K562 (cell line): ENCODE measurements around the gene UTP11. TPM values are rescaled to one million over a fixed set of nuclear protein-coding genes. Genes with fewer than 3 reads are reported as not detected.

Source experiments
- ATAC-seq: fragments of 200-7000 bp; cut with Tn5 transposase; 3 replicates; pipeline ENCODE4 v1.9.1; 2020; ENCODE audit warnings: moderate library complexity
- BruUV-seq: library from RNA; stranded (reverse); fragments of 400-500 nt; replicated peaks from 2 replicates; lab custom pipeline; 2021; lab: Mats Ljungman, UMichigan
- CTCF ChIA-PET: fragments of 300-600 bp; formaldehyde crosslinking; extraction: SDS; loops from one replicate; lab custom pipeline; 2021; ENCODE audit warnings: low intra/inter-chr PET ratio; lab: Yijun Ruan, JAX
- POLR2A ChIA-PET: fragments of 300-600, 350-650 bp; sonication (Branson Sonifier 250); formaldehyde crosslinking; extraction: SDS; loops from one replicate; lab custom pipeline; 2021; ENCODE audit warnings: antibody characterized with exemption, inconsistent platforms; lab: Yijun Ruan, JAX
- DNase-seq, 4 experiments: peaks; one replicate each; pipeline versions ENCODE4 v3.0.0 to v3.0.0-alpha.2; 2011 to 2018; ENCODE audit warnings: low spot score in 3 of 4, mixed read lengths in 3 of 4; ENCODE audit errors: extremely low read depth in 1 of 4
- FAIRE-seq: peaks from 2 replicates; lab custom pipeline; 2011; peaks lifted over from hg19 to GRCh38; lab: Jason Lieb, UNC
- H2AFZ ChIP-seq: 2 replicates; pipeline ENCODE4 v1.6.0; 2011; ENCODE audit warnings: low read depth, low read length, control low read depth, inconsistent platforms
- H3K27ac ChIP-seq: fragments of 200-600 bp; 3 replicates; pipeline ENCODE4 v1.8.0; 2011; ENCODE audit warnings: low read depth, mild to moderate bottlenecking, control low read depth, inconsistent platforms, low read length, moderate library complexity, mixed read lengths; ENCODE audit errors: extremely low read depth
- H3K27me3 ChIP-seq, 2 experiments: fragments of 300-600 bp in 1 of 2; 2 replicates in 1 of 2; 3 replicates in 1 of 2; pipeline versions ENCODE4 v1.6.0 to v1.8.0; 2011; ENCODE audit warnings: inconsistent platforms in 2 of 2, low read length in 2 of 2, mild to moderate bottlenecking in 1 of 2, mixed read lengths in 1 of 2, moderate library complexity in 1 of 2; ENCODE audit not compliant: control insufficient read depth in 2 of 2, insufficient read depth in 2 of 2
- H3K36me3 ChIP-seq: fragments of 300-600 bp; 3 replicates; pipeline ENCODE4 v1.8.0; 2011; ENCODE audit warnings: mild to moderate bottlenecking, low read length, inconsistent platforms; ENCODE audit not compliant: control insufficient read depth, insufficient read depth
- H3K4me1 ChIP-seq, 2 experiments: fragments of 200-600 bp in 1 of 2; replicated peaks in 1 of 2; 2 replicates in 1 of 2; 3 replicates in 1 of 2; pipeline versions ENCODE4 v1.5.1 to v1.8.0; 2011; ENCODE audit warnings: inconsistent platforms in 2 of 2, low read length in 2 of 2, mild to moderate bottlenecking in 1 of 2, mixed read lengths in 1 of 2, moderate library complexity in 1 of 2; ENCODE audit not compliant: control insufficient read depth in 2 of 2, insufficient read depth in 2 of 2
- H3K4me2 ChIP-seq: 2 replicates; pipeline ENCODE4 v1.6.1; 2011; ENCODE audit warnings: low read length, control low read depth, inconsistent platforms, mixed read lengths; ENCODE audit not compliant: insufficient read depth
- H3K4me3 ChIP-seq: fragments of 200-600 bp; sonication (generic), shearing (Covaris generic); 2 replicates; pipeline ENCODE4 v1.5.1; 2016; ENCODE audit warnings: control low read depth, inconsistent platforms
- H3K79me2 ChIP-seq: fragments of 200-600 bp; 3 replicates; pipeline ENCODE4 v1.8.0; 2011; ENCODE audit warnings: low read length, inconsistent platforms; ENCODE audit not compliant: control insufficient read depth, insufficient read depth
- H3K9ac ChIP-seq, 2 experiments: 2 replicates each; pipeline versions ENCODE4 v1.6.0 to v1.6.1; 2011; ENCODE audit warnings: low read depth in 2 of 2, low read length in 2 of 2, control low read depth in 1 of 2, inconsistent platforms in 1 of 2, mild to moderate bottlenecking in 1 of 2, mixed read lengths in 1 of 2; ENCODE audit not compliant: insufficient read depth in 1 of 2
- H3K9me1 ChIP-seq: one replicate; pipeline ENCODE4 v1.6.0; 2011; ENCODE audit warnings: inconsistent platforms, mild to moderate bottlenecking, low read length, moderate library complexity; ENCODE audit not compliant: control insufficient read depth, insufficient read depth
- H3K9me3 ChIP-seq: replicated peaks from 2 replicates; pipeline ENCODE4 v1.5.1; 2011; ENCODE audit warnings: low read depth, low read length, inconsistent platforms; ENCODE audit not compliant: control insufficient read depth, insufficient read depth
- H4K20me1 ChIP-seq: replicated peaks from 2 replicates; pipeline ENCODE4 v1.6.1; 2011; ENCODE audit warnings: low read length, inconsistent platforms, mixed read lengths; ENCODE audit not compliant: control insufficient read depth, insufficient read depth
- CBFB ChIP-seq: sonication (generic); formaldehyde crosslinking; IDR thresholded peaks from 2 replicates; pipeline ENCODE4 v1.4.0; 2020; ENCODE audit warnings: mild to moderate bottlenecking, missing genetic modification reagents
- CEBPB ChIP-seq: fragments of 450-650 bp; IDR thresholded peaks from 2 replicates; pipeline ENCODE4 v1.6.1; 2016; ENCODE audit warnings: missing genetic modification characterization, missing compliant biosample characterization
- E2F4 ChIP-seq: sonication (generic); formaldehyde crosslinking; IDR thresholded peaks from 2 replicates; pipeline ENCODE4 v1.8.0; 2022; ENCODE audit warnings: mild to moderate bottlenecking, low read depth, missing genetic modification reagents
- HOXB6 ChIP-seq: fragments of 250-450 bp; sonication (Bioruptor Pico); IDR thresholded peaks from 2 replicates; pipeline ENCODE4 v1.5.1; 2022; ENCODE audit warnings: mild to moderate bottlenecking, borderline replicate concordance
- MAFG ChIP-seq: fragments of 450-650 bp; conservative IDR thresholded peaks from 2 replicates; pipeline ENCODE4 v1.6.1; 2016; ENCODE audit warnings: missing genetic modification characterization, missing compliant biosample characterization
- MIER1 ChIP-seq: fragments of 450-650 bp; IDR thresholded peaks from 2 replicates; pipeline ENCODE4 v1.6.1; 2016; ENCODE audit warnings: antibody characterized with exemption, mild to moderate bottlenecking, low read depth
- NCOA4 ChIP-seq: fragments of 450-650 bp; IDR thresholded peaks from 2 replicates; pipeline ENCODE4 v1.6.1; 2018; ENCODE audit warnings: mild to moderate bottlenecking; ENCODE audit not compliant: partially characterized antibody
- NEUROD1 ChIP-seq: fragments of 150-350 bp; IDR thresholded peaks from 2 replicates; pipeline ENCODE4 v1.6.1; 2014; ENCODE audit warnings: borderline replicate concordance, low read length, low read depth; ENCODE audit not compliant: partially characterized antibody
- NR1H2 ChIP-seq: sonication (generic); formaldehyde crosslinking; IDR thresholded peaks from 2 replicates; pipeline ENCODE4 v1.4.0; 2020; ENCODE audit warnings: mild to moderate bottlenecking, missing genetic modification reagents
- NR2C1 ChIP-seq, 2 experiments: fragments of 450-650 bp; IDR thresholded peaks; 2 replicates each; pipeline ENCODE4 v1.6.1; 2017; ENCODE audit warnings: mild to moderate bottlenecking in 2 of 2, antibody characterized with exemption in 1 of 2, inconsistent platforms in 1 of 2, missing compliant biosample characterization in 1 of 2, missing genetic modification characterization in 1 of 2
- RBM22 ChIP-seq: fragments of 200-400 bp; formaldehyde crosslinking; IDR thresholded peaks from 2 replicates; pipeline ENCODE4 v1.6.1; 2018; ENCODE audit warnings: low read length, low read depth; ENCODE audit not compliant: poor library complexity, severe bottlenecking
- SRF ChIP-seq, 2 experiments: fragments of 250-450, 450-650 bp in 1 of 2; sonication (Bioruptor Pico) in 1 of 2; sonication (generic) in 1 of 2; formaldehyde crosslinking; IDR thresholded peaks; 2 replicates each; pipeline versions ENCODE4 v1.5.0 to v1.5.1; 2020 to 2022; ENCODE audit warnings: mild to moderate bottlenecking in 1 of 2, missing genetic modification reagents in 1 of 2
- ZBTB17 ChIP-seq: fragments of 450-650 bp; formaldehyde crosslinking; IDR thresholded peaks from 2 replicates; pipeline ENCODE4 v1.4.0; 2020; ENCODE audit warnings: mild to moderate bottlenecking
- ZNF431 ChIP-seq: sonication (generic); formaldehyde crosslinking; IDR thresholded peaks from 2 replicates; pipeline ENCODE4 v1.8.0; 2022; ENCODE audit warnings: mild to moderate bottlenecking, missing genetic modification reagents
- WGBS: fragments of 100-300 bp; shearing (Covaris generic); methylation state at CpG from one replicate; pipeline ENCODE4 v1.1.6; 2016; ENCODE audit warnings: low coverage, mixed read lengths; ENCODE audit not compliant: insufficient coverage; ENCODE audit errors: missing lambda C conversion rate; 5-methylcytosine and 5-hydroxymethylcytosine counted together
- in situ Hi-C: fragments of 300-500 bp; cut with MboI; formaldehyde crosslinking; loops from 4 replicates; pipeline ENCODE4 v1.15.0; 2018; ENCODE audit warnings: inconsistent platforms, mixed read lengths
- intact Hi-C: fragments of 100-400 bp; cut with micrococcal nuclease; formaldehyde crosslinking; loops from 2 replicates; pipeline ENCODE4 v1.14.2; 2022
- polyA plus RNA-seq, 8 experiments: library from polyadenylated mRNA; depleted of rRNA in 4 of 8; stranded (reverse) in 5 of 8; unstranded in 3 of 8; fragments of >200 nt; fragmentation: Nextera tagmentation in 2 of 8; fragmentation: Illumina TruSeq in 1 of 8; extraction: Ambion mirVana in 2 of 8; extraction: Trizol in 1 of 8; gene quantifications; 2 replicates each; pipeline versions ENCODE4 v1.2.1 to v1.2.3, GENCODE V29; 2011 to 2014; ENCODE audit warnings: inconsistent platforms in 1 of 8, missing spikeins in 1 of 8
- total RNA-seq, 7 experiments: library from RNA; depleted of rRNA in 6 of 7; stranded (reverse); fragments of >200 nt in 6 of 7; fragmentation: Illumina TruSeq in 2 of 7; extraction: Trizol in 2 of 7; gene quantifications; 2 replicates each; pipeline versions ENCODE4 v1.2.1 to v1.2.3, GENCODE V29; 2011 to 2021; ENCODE audit warnings: low replicate concordance in 1 of 7
- TF ChIP-seq, protein P1 (sequence below): fragments of 450-650 bp; IDR thresholded peaks from 2 replicates; pipeline ENCODE4 v1.6.1; 2016; ENCODE audit warnings: borderline replicate concordance
- TF ChIP-seq, protein P2 (sequence below): sonication (generic); formaldehyde crosslinking; IDR thresholded peaks from 2 replicates; pipeline ENCODE4 v1.8.0; 2022; ENCODE audit warnings: mild to moderate bottlenecking, missing genetic modification reagents
- TF ChIP-seq, protein P3 (sequence below): fragments of 250-450 bp; sonication (Bioruptor Pico); IDR thresholded peaks from 2 replicates; pipeline ENCODE4 v1.4.0; 2020; ENCODE audit warnings: borderline replicate concordance

The UTP11 gene
- total and polyA plus RNA-seq, 9 of the 15 experiments (the other 6 are each of a cell fraction or from before 2014, with no cell fraction given) = 91.1 to 378 (median 221) TPM

- Histone ChIP-seq H3K27ac (peak overlapping the region; percentile 91), H3K36me3 (peaks cover 13% of the 10 kb centered on the region), H3K9me3 (no peaks in the 10 kb centered on the region), H3K4me3 (no peak overlapping the region), H3K4me1 (peaks cover 33 to 56% of the 10 kb centered on the region in 2 experiments), H3K9ac (peak overlapping the region; percentile 23 to 73; a peak in 3 of 4 replicates), H3K9me1 (no peaks in the 10 kb centered on the region), H3K79me2 (peaks cover 49% of the 10 kb centered on the region), H2AFZ (peak overlapping the region; percentile 83), H3K27me3 (no peaks in the 10 kb centered on the region), H3K4me2 (peak overlapping the region; percentile 9; the same call in 1 of the 2 replicates), H4K20me1 (0 out of 2 replicates have a peak, but pooled peaks cover 3% of the 10 kb centered on the region)
- ChIA-PET POLR2A (interaction anchor here (0.8 to 6.7 kb wide), 8 partner anchors 10 to 59 kb away, joined by 3 to 71 read pairs (median 8); partner anchors contain the start of gene SF3A3), CTCF (no interaction called here)
- intact Hi-C loops (loop anchor here (5.0 kb wide), 1 partner anchor 318 kb away; the partner anchor contains the start of gene CDCA8), in situ Hi-C loops (no loop called here)
- 36% methylated on average over 6 of the region's 6 CpGs for WGBS
- ATAC-seq (no peak), FAIRE-seq (no peak), DNase-seq (no peak)
- BruUV-seq = no TSS peak
- TF ChIP-seq HOXB6 (CRISPR knock-in tag) (no peak), MIER1 (peak; percentile 5; the same call in 1 of the 2 replicates), NR1H2 (CRISPR knock-in tag) (0 out of 2 replicates have a peak, but pooled peaks have one; percentile 64), MAFG (no peak), ZBTB17 (CRISPR knock-in tag) (no peak), SRF (CRISPR knock-in tag; IDR thresholded peaks at IDR 0.05) (no peak), CBFB (no peak), E2F4 (CRISPR knock-in tag) (no peak), ZNF431 (no peak), CEBPB (tag) (no peak), NR2C1 (IDR thresholded peaks at IDR 0.05) (no peak), NR2C1 (tag; IDR thresholded peaks at IDR 0.05) (peak; percentile 4; the same call in 1 of the 2 replicates), NEUROD1 (no peak), RBM22 (no peak), NCOA4 (no peak)
- TF ChIP-seq, protein P1, sequence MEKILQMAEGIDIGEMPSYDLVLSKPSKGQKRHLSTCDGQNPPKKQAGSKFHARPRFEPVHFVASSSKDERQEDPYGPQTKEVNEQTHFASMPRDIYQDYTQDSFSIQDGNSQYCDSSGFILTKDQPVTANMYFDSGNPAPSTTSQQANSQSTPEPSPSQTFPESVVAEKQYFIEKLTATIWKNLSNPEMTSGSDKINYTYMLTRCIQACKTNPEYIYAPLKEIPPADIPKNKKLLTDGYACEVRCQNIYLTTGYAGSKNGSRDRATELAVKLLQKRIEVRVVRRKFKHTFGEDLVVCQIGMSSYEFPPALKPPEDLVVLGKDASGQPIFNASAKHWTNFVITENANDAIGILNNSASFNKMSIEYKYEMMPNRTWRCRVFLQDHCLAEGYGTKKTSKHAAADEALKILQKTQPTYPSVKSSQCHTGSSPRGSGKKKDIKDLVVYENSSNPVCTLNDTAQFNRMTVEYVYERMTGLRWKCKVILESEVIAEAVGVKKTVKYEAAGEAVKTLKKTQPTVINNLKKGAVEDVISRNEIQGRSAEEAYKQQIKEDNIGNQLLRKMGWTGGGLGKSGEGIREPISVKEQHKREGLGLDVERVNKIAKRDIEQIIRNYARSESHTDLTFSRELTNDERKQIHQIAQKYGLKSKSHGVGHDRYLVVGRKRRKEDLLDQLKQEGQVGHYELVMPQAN = 0 out of 2 replicates have a peak, but pooled peaks have one; percentile 10
- TF ChIP-seq, protein P2, sequence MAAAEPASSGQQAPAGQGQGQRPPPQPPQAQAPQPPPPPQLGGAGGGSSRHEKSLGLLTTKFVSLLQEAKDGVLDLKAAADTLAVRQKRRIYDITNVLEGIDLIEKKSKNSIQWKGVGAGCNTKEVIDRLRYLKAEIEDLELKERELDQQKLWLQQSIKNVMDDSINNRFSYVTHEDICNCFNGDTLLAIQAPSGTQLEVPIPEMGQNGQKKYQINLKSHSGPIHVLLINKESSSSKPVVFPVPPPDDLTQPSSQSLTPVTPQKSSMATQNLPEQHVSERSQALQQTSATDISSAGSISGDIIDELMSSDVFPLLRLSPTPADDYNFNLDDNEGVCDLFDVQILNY (CRISPR knock-in tag) = no peak
- TF ChIP-seq, protein P3, sequence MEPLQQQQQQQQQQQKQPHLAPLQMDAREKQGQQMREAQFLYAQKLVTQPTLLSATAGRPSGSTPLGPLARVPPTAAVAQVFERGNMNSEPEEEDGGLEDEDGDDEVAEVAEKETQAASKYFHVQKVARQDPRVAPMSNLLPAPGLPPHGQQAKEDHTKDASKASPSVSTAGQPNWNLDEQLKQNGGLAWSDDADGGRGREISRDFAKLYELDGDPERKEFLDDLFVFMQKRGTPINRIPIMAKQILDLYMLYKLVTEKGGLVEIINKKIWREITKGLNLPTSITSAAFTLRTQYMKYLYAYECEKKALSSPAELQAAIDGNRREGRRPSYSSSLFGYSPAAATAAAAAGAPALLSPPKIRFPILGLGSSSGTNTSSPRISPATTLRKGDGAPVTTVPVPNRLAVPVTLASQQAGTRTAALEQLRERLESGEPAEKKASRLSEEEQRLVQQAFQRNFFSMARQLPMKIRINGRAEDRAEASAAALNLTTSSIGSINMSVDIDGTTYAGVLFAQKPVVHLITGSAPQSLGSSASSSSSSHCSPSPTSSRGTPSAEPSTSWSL (CRISPR knock-in tag) = no peak
Observed at GRCh38 chr1:38009841-38010180, 2.7 kb upstream of the UTP11 start.
